K562 (cell line): ENCODE measurements around the gene AGO4. TPM values are rescaled to one million over a fixed set of nuclear protein-coding genes. Genes with fewer than 3 reads are reported as not detected.
A peak's percentile ranks its signal among the peaks of the same experiment; 100 is the strongest.

Experiments used
- AFF1 ChIP-seq, 2 experiments: fragments of 450-650 bp; IDR thresholded peaks; 2 replicates each; pipeline ENCODE4 v1.6.1; 2018; ENCODE audit warnings: mild to moderate bottlenecking in 2 of 2, low read depth in 1 of 2; ENCODE audit not compliant: partially characterized antibody in 2 of 2
- CBFA2T3 ChIP-seq: fragments of 450-650 bp; IDR thresholded peaks from 2 replicates; pipeline ENCODE4 v1.6.1; 2017
- CREM ChIP-seq: IDR thresholded peaks from 2 replicates; pipeline ENCODE4 v1.6.1; 2014; ENCODE audit warnings: antibody characterized with exemption, low read depth
- HDAC1 ChIP-seq, 2 experiments: fragments of 450-650 bp; IDR thresholded peaks; 2 replicates each; pipeline ENCODE4 v1.6.1; 2016 to 2017; ENCODE audit warnings: inconsistent platforms in 1 of 2, mild to moderate bottlenecking in 1 of 2, moderate library complexity in 1 of 2
- PKNOX1 ChIP-seq: fragments of 450-650 bp; IDR thresholded peaks from 2 replicates; pipeline ENCODE4 v1.6.1; 2016
- PREB ChIP-seq: sonication (generic); formaldehyde crosslinking; IDR thresholded peaks from 2 replicates; pipeline ENCODE4 v1.8.1; 2023; ENCODE audit warnings: mild to moderate bottlenecking, missing genetic modification reagents
- SMARCA5 ChIP-seq: fragments of 450-650 bp; IDR thresholded peaks from 2 replicates; pipeline ENCODE4 v1.6.1; 2016
- SMARCC2 ChIP-seq: fragments of 450-650 bp; IDR thresholded peaks from 2 replicates; pipeline ENCODE4 v1.6.1; 2017; ENCODE audit warnings: antibody characterized with exemption, moderate library complexity, mild to moderate bottlenecking, low read depth
- TAL1 ChIP-seq: fragments of 450-650 bp; IDR thresholded peaks from 2 replicates; pipeline ENCODE4 v1.6.1; 2016; ENCODE audit warnings: mild to moderate bottlenecking
- USF1 ChIP-seq: sonication (generic); formaldehyde crosslinking; IDR thresholded peaks from 2 replicates; pipeline ENCODE4 v1.9.0; 2022; ENCODE audit warnings: mild to moderate bottlenecking, missing genetic modification reagents
- ZC3H11A ChIP-seq: IDR thresholded peaks from 2 replicates; pipeline ENCODE4 v1.6.1; 2012; ENCODE audit warnings: low read depth, low read length, improper control_type of control experiment
- ZFP1 ChIP-seq: fragments of 450-650 bp; formaldehyde crosslinking; IDR thresholded peaks from 2 replicates; pipeline ENCODE4 v1.4.0; 2020; ENCODE audit warnings: mild to moderate bottlenecking, mixed read lengths
- ZNF232 ChIP-seq: sonication (generic); formaldehyde crosslinking; IDR thresholded peaks from 2 replicates; pipeline ENCODE4 v1.8.0; 2022; ENCODE audit warnings: mild to moderate bottlenecking, missing genetic modification reagents
- ZNF431 ChIP-seq: sonication (generic); formaldehyde crosslinking; IDR thresholded peaks from 2 replicates; pipeline ENCODE4 v1.8.0; 2022; ENCODE audit warnings: mild to moderate bottlenecking, missing genetic modification reagents
- ZNF561 ChIP-seq: fragments of 450-650 bp; formaldehyde crosslinking; conservative IDR thresholded peaks from 2 replicates; pipeline ENCODE4 v1.4.0; 2020; ENCODE audit warnings: mild to moderate bottlenecking, moderate library complexity
- ZNF75A ChIP-seq: fragments of 450-650 bp; formaldehyde crosslinking; IDR thresholded peaks from 2 replicates; pipeline ENCODE4 v1.4.0; 2020; ENCODE audit warnings: mild to moderate bottlenecking
- ZNF76 ChIP-seq: fragments of 250-450 bp; sonication (Bioruptor Pico); IDR thresholded peaks from 2 replicates; pipeline ENCODE4 v1.4.0; 2020; ENCODE audit warnings: mild to moderate bottlenecking, moderate library complexity, borderline replicate concordance
- polyA plus RNA-seq, 8 experiments: library from polyadenylated mRNA; depleted of rRNA in 4 of 8; stranded (reverse) in 5 of 8; unstranded in 3 of 8; fragments of >200 nt; fragmentation: Nextera tagmentation in 2 of 8; fragmentation: Illumina TruSeq in 1 of 8; extraction: Ambion mirVana in 2 of 8; extraction: Trizol in 1 of 8; gene quantifications; 2 replicates each; pipeline versions ENCODE4 v1.2.1 to v1.2.3, GENCODE V29; 2011 to 2014; ENCODE audit warnings: inconsistent platforms in 1 of 8, missing spikeins in 1 of 8
- total RNA-seq, 7 experiments: library from RNA; depleted of rRNA in 6 of 7; stranded (reverse); fragments of >200 nt in 6 of 7; fragmentation: Illumina TruSeq in 2 of 7; extraction: Trizol in 2 of 7; gene quantifications; 2 replicates each; pipeline versions ENCODE4 v1.2.1 to v1.2.3, GENCODE V29; 2011 to 2021; ENCODE audit warnings: low replicate concordance in 1 of 7

The AGO4 gene
- total and polyA plus RNA-seq, 9 of the 15 experiments (the other 6 are each of a cell fraction or from before 2014, with no cell fraction given): 1.3 to 10.5 (median 6.5) TPM

- TF ChIP-seq ZNF232: no peak
- peak; percentile 15; the same call in 1 of the 2 replicates for TF ChIP-seq TAL1
- TF ChIP-seq ZNF76 (CRISPR knock-in tag): no peak
- TF ChIP-seq ZFP1: no peak
- peak; percentile 11; the same call in 1 of the 2 replicates for TF ChIP-seq PKNOX1
- TF ChIP-seq ZNF75A (CRISPR knock-in tag): no peak
- TF ChIP-seq CREM: peak; percentile 55; the same call in 1 of the 2 replicates
- TF ChIP-seq PREB (CRISPR knock-in tag): 0 out of 2 replicates have a peak, but pooled peaks have one; percentile 61
- TF ChIP-seq USF1 (CRISPR knock-in tag): 0 out of 2 replicates have a peak, but pooled peaks have one; percentile 36
- TF ChIP-seq ZC3H11A: no peak
- TF ChIP-seq AFF1 (IDR thresholded peaks at IDR 0.05; ENCODE audit: low read depth in 1 of 2, partially characterized antibody in 2 of 2): no peak
- TF ChIP-seq SMARCC2: no peak
- TF ChIP-seq ZNF431 (CRISPR knock-in tag): no peak
- peak; percentile 44; the same call in 1 of the 2 replicates for TF ChIP-seq SMARCA5
- TF ChIP-seq ZNF561 (CRISPR knock-in tag): no peak
- peak in 1 of 2 experiments; percentile 56; a peak in 1 of 4 replicates for TF ChIP-seq HDAC1 (IDR thresholded peaks at IDR 0.05)
- TF ChIP-seq CBFA2T3: peak; percentile 33; the same call in 1 of the 2 replicates
Observed at GRCh38 chr1:35882586-35882944, 74.7 kb downstream of the AGO4 start (continued).
